MM.1S (cell line): ENCODE measurements around the gene NT5C3A.
"Not testable (repeated sequence)": the region's sequence is repeated elsewhere in the genome, so short reads cannot be mapped to it uniquely, and the experiment has no call there.

Experiments used
- DNase-seq: peaks from one replicate; pipeline ENCODE4 v3.0.0-alpha.2; 2015
- H2AFZ ChIP-seq: fragments of 300-600 bp; sonication (generic); 2 replicates; pipeline ENCODE4 v1.6.0; 2016; ENCODE audit warnings: antibody characterized with exemption, low read length
- H3F3A ChIP-seq: fragments of 300-600 bp; sonication (generic); 2 replicates; pipeline ENCODE4 v1.6.1; 2016; ENCODE audit warnings: mild to moderate bottlenecking, antibody characterized with exemption, low read length, moderate library complexity, mixed read lengths; ENCODE audit not compliant: insufficient read depth
- H3K27ac ChIP-seq: fragments of 300-600 bp; sonication (generic); 2 replicates; pipeline ENCODE4 v1.5.1; 2016; ENCODE audit warnings: mild to moderate bottlenecking, low read length
- H3K27me3 ChIP-seq: fragments of 300-600 bp; sonication (generic); replicated peaks from 2 replicates; pipeline ENCODE4 v1.6.0; 2016; ENCODE audit warnings: low read length; ENCODE audit not compliant: insufficient read depth
- H3K36me3 ChIP-seq: fragments of 300-600 bp; sonication (generic); replicated peaks from 2 replicates; pipeline ENCODE4 v1.6.1; 2016; ENCODE audit warnings: mild to moderate bottlenecking, low read length, mixed read lengths; ENCODE audit not compliant: insufficient read depth
- H3K4me1 ChIP-seq: fragments of 300-600 bp; sonication (generic); 2 replicates; pipeline ENCODE4 v1.6.1; 2016; ENCODE audit warnings: low read length, mixed read lengths
- H3K4me2 ChIP-seq: fragments of 300-600 bp; sonication (generic); 2 replicates; pipeline ENCODE4 v1.6.0; 2016; ENCODE audit warnings: low read depth, low read length
- H3K4me3 ChIP-seq: fragments of 300-600 bp; sonication (generic); 2 replicates; pipeline ENCODE4 v1.5.1; 2016; ENCODE audit warnings: low read length, mixed read lengths
- H3K79me2 ChIP-seq: fragments of 300-600 bp; sonication (generic); 2 replicates; pipeline ENCODE4 v1.6.1; 2016; ENCODE audit warnings: mixed run types, low read length, mixed read lengths
- H3K9ac ChIP-seq: fragments of 300-600 bp; sonication (generic); 2 replicates; pipeline ENCODE4 v1.6.1; 2016; ENCODE audit warnings: low read length, mixed read lengths
- H3K9me2 ChIP-seq: fragments of 300-600 bp; sonication (generic); replicated peaks from 2 replicates; pipeline ENCODE4 v1.6.1; 2016; ENCODE audit warnings: mild to moderate bottlenecking, low read length, mixed read lengths; ENCODE audit not compliant: insufficient read depth
- H3K9me3 ChIP-seq: fragments of 300-600 bp; sonication (generic); replicated peaks from 2 replicates; pipeline ENCODE4 v1.6.1; 2016; ENCODE audit warnings: mild to moderate bottlenecking, low read length, mixed read lengths; ENCODE audit not compliant: insufficient read depth
- H4K20me1 ChIP-seq: fragments of 300-600 bp; sonication (generic); 2 replicates; pipeline ENCODE4 v1.6.1; 2016; ENCODE audit warnings: mild to moderate bottlenecking, low read length, moderate library complexity, mixed read lengths; ENCODE audit not compliant: insufficient read depth
- CTCF ChIP-seq: fragments of 300-600 bp; sonication (generic); IDR thresholded peaks from 2 replicates; pipeline ENCODE4 v1.5.1; 2016; ENCODE audit warnings: antibody characterized with exemption, low read length, mixed read lengths
- EZH2 ChIP-seq: fragments of 300-600 bp; sonication (generic); optimal IDR thresholded peaks from 2 replicates; pipeline ENCODE3; 2017; ENCODE audit warnings: low read depth, mild to moderate bottlenecking, antibody characterized with exemption, low read length, mixed read lengths
- EZH2phosphoT487 ChIP-seq: fragments of 300-600 bp; sonication (generic); IDR thresholded peaks from 2 replicates; pipeline ENCODE4 v1.6.1; 2018; ENCODE audit warnings: antibody characterized with exemption, low read length

NT5C3A gene

GRCh38 chr7:33101906-33102305 lies 39.3 kb upstream of the NT5C3A start:
- Histone ChIP-seq H3F3A (no peaks in the 10 kb centered on the region), H3K79me2 (peaks cover 66% of the 10 kb centered on the region), H2AFZ (no peak overlapping the region)

GRCh38 chr7:33100770-33101169 lies 38.2 kb upstream of the NT5C3A start:
- Histone ChIP-seq H3K36me3 (peaks cover 4% of the 10 kb centered on the region; the same call in 1 of the 2 replicates), H3K9me3 (no peaks in the 10 kb centered on the region), H3K9ac (no peak overlapping the region), H3K27me3 (no peaks in the 10 kb centered on the region), H4K20me1 (no peaks in the 10 kb centered on the region), H3K4me2 (no peak overlapping the region), H3K4me3 (no peak overlapping the region), H3K9me2 (no peaks in the 10 kb centered on the region), H2AFZ (no peak overlapping the region), H3K79me2 (peaks cover 55% of the 10 kb centered on the region), H3K4me1 (no peaks in the 10 kb centered on the region), H3K27ac (no peak overlapping the region), H3F3A (no peaks in the 10 kb centered on the region)
- no peak for TF ChIP-seq EZH2
- no peak for TF ChIP-seq CTCF
- TF ChIP-seq EZH2phosphoT487: no peak
- no peak for DNase-seq

More at GRCh38 chr7:33101906-33102305, 39.3 kb upstream of the NT5C3A start:
- Histone ChIP-seq H3K9ac (no peak overlapping the region), H3K27me3 (no peaks in the 10 kb centered on the region), H3K36me3 (peaks cover 4% of the 10 kb centered on the region; the same call in 1 of the 2 replicates), H3K4me2 (no peak overlapping the region), H3K9me3 (no peaks in the 10 kb centered on the region), H3K4me3 (no peak overlapping the region), H3K4me1 (0 out of 2 replicates have a peak, but pooled peaks cover under 1% of the 10 kb centered on the region), H3K27ac (no peak overlapping the region), H4K20me1 (peaks cover 5% of the 10 kb centered on the region; the same call in 1 of the 2 replicates), H3K9me2 (no peaks in the 10 kb centered on the region)
- DNase-seq: no peak
- TF ChIP-seq EZH2 (no peak), EZH2phosphoT487 (no peak), CTCF (no peak)

- Histone ChIP-seq H3F3A (no peaks in the 10 kb centered on the region), H3K9me3 (no peaks in the 10 kb centered on the region), H3K79me2 (peaks cover 41% of the 10 kb centered on the region), H3K4me2 (no peak overlapping the region), H4K20me1 (no peaks in the 10 kb centered on the region), H3K36me3 (peaks cover 8% of the 10 kb centered on the region; the same call in 1 of the 2 replicates), H2AFZ (no peak overlapping the region), H3K4me1 (no peaks in the 10 kb centered on the region), H3K4me3 (no peak overlapping the region), H3K9me2 (no peaks in the 10 kb centered on the region), H3K27me3 (no peaks in the 10 kb centered on the region), H3K9ac (no peak overlapping the region), H3K27ac (no peak overlapping the region)
- DNase-seq: no peak
- TF ChIP-seq EZH2: no peak
- TF ChIP-seq EZH2phosphoT487: no peak
- no peak for TF ChIP-seq CTCF
These were observed 36.8 kb upstream of the NT5C3A start for GRCh38 chr7:33099154-33099940.

GRCh38 chr7:33094745-33095275 lies 32.2 kb upstream of the NT5C3A start:
- not testable (repeated sequence) for H3F3A ChIP-seq, H3K9me3 ChIP-seq, H3K9ac ChIP-seq, H3K36me3 ChIP-seq, H2AFZ ChIP-seq, H3K9me2 ChIP-seq, H3K79me2 ChIP-seq, H3K4me1 ChIP-seq, H4K20me1 ChIP-seq, DNase-seq, H3K27me3 ChIP-seq, H3K4me2 ChIP-seq, H3K27ac ChIP-seq, H3K4me3 ChIP-seq
